ENCODE measurements around the gene ZNF609.
A peak's percentile ranks its signal among the peaks of the same experiment; 100 is the strongest.

Gene ZNF609

DNA sequence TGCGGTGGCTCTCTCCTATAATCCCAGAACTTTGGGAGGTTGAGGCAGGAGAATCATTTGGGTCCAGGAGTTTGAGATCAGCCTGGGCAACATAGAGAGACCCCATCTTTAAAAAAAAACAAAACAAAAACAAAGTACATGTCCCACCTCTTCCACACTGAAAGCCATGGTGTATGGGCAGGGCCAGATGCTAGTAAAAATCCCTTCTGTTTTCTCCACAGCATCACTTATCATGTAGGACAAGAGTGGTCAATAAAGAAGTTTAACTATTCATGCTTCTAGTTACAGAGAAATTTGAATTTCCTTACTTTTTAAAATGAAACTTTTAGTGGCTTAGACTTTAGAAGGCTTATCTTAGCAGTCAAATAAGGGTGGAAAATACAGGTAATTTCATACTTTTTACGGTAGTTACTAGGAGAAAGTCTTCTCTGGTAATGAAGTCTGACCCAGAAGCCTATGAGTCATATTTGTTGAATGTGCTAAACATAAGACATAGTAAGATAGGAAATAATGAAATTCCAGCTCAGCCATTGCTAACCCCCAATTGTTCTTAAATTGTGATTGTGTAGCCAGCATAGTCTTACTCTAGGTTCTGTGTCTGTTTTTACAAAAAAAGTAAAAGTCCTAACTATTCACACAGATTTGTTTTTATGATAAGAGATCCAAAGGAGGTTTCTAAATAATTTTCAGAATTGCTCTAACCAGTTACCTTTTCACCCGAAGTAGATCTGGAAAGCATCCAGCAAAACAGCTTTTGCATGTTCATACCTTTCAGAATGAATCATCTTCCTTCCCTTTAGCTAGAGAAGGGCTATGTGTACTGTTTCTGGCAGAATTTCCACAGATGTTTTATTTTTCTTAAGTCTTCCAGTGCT is 16.4 kb upstream of the ZNF609 start:
- peak; percentile 79 for DNase-seq (ENCODE audit: low read depth)
- H3K4me3 ChIP-seq (ENCODE audit: control insufficient read depth, low read depth, low read length) = no peak overlapping the region
- TF ChIP-seq, protein P1, sequence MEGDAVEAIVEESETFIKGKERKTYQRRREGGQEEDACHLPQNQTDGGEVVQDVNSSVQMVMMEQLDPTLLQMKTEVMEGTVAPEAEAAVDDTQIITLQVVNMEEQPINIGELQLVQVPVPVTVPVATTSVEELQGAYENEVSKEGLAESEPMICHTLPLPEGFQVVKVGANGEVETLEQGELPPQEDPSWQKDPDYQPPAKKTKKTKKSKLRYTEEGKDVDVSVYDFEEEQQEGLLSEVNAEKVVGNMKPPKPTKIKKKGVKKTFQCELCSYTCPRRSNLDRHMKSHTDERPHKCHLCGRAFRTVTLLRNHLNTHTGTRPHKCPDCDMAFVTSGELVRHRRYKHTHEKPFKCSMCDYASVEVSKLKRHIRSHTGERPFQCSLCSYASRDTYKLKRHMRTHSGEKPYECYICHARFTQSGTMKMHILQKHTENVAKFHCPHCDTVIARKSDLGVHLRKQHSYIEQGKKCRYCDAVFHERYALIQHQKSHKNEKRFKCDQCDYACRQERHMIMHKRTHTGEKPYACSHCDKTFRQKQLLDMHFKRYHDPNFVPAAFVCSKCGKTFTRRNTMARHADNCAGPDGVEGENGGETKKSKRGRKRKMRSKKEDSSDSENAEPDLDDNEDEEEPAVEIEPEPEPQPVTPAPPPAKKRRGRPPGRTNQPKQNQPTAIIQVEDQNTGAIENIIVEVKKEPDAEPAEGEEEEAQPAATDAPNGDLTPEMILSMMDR (conservative IDR thresholded peaks at IDR 0.05; ENCODE audit: control insufficient read depth, insufficient read depth, low read depth, low read length) = no peak

DNA sequence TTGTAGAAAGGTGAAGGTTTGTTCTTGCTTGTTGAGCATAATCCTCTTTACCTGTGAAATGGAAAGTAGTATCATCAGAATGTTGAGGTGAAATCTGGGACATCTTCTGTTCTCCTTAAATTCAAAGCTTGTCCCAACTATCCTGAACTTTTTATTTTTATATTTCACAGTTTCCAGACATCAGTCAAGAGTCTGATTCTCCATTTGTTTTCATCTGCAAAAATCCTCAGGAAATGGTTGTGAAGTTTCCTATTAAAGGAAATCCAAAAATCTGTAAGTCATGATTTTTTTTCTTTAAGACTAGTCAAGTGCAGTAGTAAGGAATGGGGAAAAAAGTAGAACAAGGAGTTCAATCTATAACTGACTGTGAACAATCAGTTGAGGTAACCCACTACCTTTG is 15.5 kb upstream of the ZNF609 start:
- TF ChIP-seq, protein P1 (conservative IDR thresholded peaks at IDR 0.05; ENCODE audit: control insufficient read depth, insufficient read depth, low read depth, low read length) = no peak
- DNase-seq (ENCODE audit: low read depth) = no peak
- no peak overlapping the region for H3K4me3 ChIP-seq (ENCODE audit: control insufficient read depth, low read depth, low read length)

DNA sequence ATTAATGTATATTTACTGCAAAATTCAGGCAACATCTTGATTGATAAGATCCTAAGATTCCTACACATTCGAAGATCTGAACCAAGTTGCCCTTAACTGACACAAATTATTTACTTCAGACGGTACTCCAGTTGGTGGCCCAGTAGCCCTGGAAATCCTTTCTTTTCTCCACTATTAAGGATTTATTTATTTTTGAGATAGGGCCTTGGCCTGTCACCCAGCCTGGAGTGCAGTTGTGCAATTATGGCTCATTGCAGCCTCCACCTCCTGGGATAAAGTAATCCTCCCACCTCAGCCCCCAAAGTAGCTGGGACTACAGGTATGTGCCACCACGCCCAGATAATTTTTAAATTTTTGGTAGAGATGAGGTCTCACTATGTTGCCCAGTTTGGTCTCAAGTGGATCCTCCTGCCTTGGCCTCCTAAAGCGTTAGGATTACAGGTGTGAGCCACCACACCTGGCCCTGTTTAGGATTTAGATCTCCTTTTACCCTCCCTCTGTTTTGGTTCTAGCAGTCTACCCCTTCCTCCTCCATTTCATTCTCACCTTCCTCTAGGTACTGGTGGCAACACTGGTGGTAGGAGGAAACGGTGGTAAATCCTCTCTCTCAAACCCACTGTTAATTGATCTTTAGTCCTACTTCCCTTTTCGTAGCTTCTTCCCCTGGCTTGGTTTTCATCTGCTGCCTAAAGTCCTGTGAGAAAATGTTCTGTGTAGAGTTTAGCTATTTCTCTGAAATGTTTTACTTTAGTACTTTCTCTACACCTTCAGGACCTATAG is 12.7 kb upstream of the ZNF609 start:
- DNase-seq (ENCODE audit: low read depth) = no peak
- no peak overlapping the region for H3K4me3 ChIP-seq (ENCODE audit: control insufficient read depth, low read depth, low read length)
- TF ChIP-seq, protein P1 (conservative IDR thresholded peaks at IDR 0.05; ENCODE audit: control insufficient read depth, insufficient read depth, low read depth, low read length) = no peak

DNA sequence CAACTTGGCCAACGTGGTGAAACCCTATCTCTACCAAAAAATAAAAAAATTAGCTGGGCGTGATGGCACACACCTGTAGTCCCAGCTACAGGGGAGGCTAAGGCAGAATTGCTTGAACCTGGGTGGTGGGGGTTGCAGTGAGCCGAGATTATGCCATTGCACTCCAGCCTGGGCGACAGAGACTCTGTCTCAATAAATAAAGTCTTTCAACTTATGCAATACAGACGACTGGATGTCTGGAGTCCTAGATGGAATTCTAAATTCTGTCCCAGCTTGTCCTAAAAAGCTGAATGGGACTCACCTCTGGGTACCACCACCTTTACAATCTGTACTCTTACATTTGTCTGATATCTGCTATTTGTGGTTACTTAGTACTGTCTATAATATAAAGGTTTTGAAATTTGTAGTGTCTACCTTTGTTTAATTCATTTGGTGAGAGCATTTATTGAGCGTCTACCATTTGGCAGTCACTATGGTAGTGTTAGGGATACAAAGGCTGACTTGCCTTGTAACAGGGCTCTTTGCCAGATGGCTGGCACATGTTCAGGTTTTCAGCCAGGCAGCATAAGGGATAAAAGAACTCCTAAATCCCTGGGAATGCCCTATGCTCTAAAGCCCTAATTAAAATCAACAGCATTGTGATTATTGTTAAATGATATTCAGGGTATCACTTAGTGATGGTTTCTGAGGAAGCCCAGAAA is 7.2 kb upstream of the ZNF609 start:
- H3K4me3 ChIP-seq (ENCODE audit: control insufficient read depth, low read depth, low read length) = no peak overlapping the region
- no peak for DNase-seq (ENCODE audit: low read depth)

DNA sequence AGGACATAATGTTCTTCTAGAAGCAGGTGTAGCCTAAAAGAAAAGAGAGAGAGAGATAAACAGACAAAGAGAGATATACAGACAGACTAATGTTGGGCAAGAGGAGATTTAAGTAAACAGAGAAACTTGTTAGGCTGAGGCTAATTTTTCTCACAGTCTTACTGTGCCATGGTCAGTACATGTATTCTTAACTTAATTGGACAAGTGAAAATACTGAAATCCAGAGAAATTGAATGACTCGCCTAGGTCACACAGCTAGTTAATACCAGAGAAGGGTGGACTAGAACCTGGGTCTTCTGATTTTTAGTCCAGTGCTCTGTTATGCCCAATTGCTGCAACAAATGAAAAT is 6.7 kb upstream of the ZNF609 start:
- H3K4me3 ChIP-seq (ENCODE audit: control insufficient read depth, low read depth, low read length) = no peak overlapping the region
- no peak for DNase-seq (ENCODE audit: low read depth)
- TF ChIP-seq, protein P1 (conservative IDR thresholded peaks at IDR 0.05; ENCODE audit: control insufficient read depth, insufficient read depth, low read depth, low read length) = no peak

More for the DNA sequence above, 7.2 kb upstream of the ZNF609 start:
- TF ChIP-seq, protein P1 (conservative IDR thresholded peaks at IDR 0.05; ENCODE audit: control insufficient read depth, insufficient read depth, low read depth, low read length) = no peak

DNA sequence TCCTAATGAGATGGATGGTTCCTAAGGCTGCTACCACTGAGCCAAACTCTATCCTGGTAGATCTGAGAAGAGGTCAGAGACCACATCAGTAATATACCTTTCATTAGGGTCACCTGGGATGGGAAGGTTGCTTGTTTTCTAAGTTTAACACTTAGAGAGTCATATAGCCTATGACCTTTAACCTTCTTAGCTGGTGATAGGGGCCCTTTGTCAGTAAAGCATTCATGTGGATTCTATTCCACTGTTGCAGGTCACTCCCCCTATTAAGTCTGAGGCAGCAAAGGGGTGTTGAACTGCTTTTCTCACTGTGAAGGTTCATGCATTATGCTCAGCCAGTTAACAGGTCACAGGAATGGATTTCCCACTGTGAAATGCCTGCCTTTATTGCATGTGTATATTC is 6.1 kb upstream of the ZNF609 start:
- no peak overlapping the region for H3K4me3 ChIP-seq (ENCODE audit: control insufficient read depth, low read depth, low read length)
- DNase-seq (ENCODE audit: low read depth) = no peak
- TF ChIP-seq, protein P1 (conservative IDR thresholded peaks at IDR 0.05; ENCODE audit: control insufficient read depth, insufficient read depth, low read depth, low read length) = no peak

Measured in fibroblast of mammary gland (primary cell).